Hematopoietic multipotent progenitor cell (in vitro differentiated cells): ENCODE results near the gene COG8. TPM values are rescaled to one million over a fixed set of nuclear protein-coding genes. Genes with fewer than 3 reads are reported as not detected.
A peak's percentile ranks its signal among the peaks of the same experiment; 100 is the strongest.
"Not testable (repeated sequence)": the region's sequence is repeated elsewhere in the genome, so short reads cannot be mapped to it uniquely, and the experiment has no call there.

ENCODE experiments used
- DNase-seq, 3 donors: peaks; one replicate each; pipeline ENCODE4 v3.0.0-alpha.2; 2011 to 2015; ENCODE audit warnings: low read depth in 2 of 3, low spot score in 2 of 3
- total RNA-seq: library from RNA; depleted of rRNA; stranded (reverse); fragments of >200 nt; gene quantifications from one replicate; pipeline ENCODE4 v1.2.3, GENCODE V29; 2012

The COG8 gene
- total RNA-seq, 1 donor, result 57.9 TPM

GRCh38 chr16:69296771-69297170, 42.6 kb downstream of the COG8 start:
- not testable (repeated sequence) for DNase-seq

- no peak for DNase-seq
Measured at GRCh38 chr16:69294051-69294450, 45.3 kb downstream of the COG8 start.

- no peak for DNase-seq
Measured at GRCh38 chr16:69293401-69293800, 46.0 kb downstream of the COG8 start.

- not testable (repeated sequence) for DNase-seq
Measured at GRCh38 chr16:69291657-69292056, 47.7 kb downstream of the COG8 start.

- peak; percentile 39 to 83 (median 60) for DNase-seq
Measured at GRCh38 chr16:69286941-69287713, 52.2 kb downstream of the COG8 start.

GRCh38 chr16:69285240-69285639, 54.1 kb downstream of the COG8 start:
- no peak for DNase-seq

GRCh38 chr16:69283851-69284250, 55.5 kb downstream of the COG8 start:
- no peak for DNase-seq

- DNase-seq, result no peak
Measured at GRCh38 chr16:69277413-69277812, 62.0 kb downstream of the COG8 start.

Other genes with a start within 250 kb of the COG8 start
- 0.81 TPM for gene HAS3, start 233.9 kb downstream of the COG8 start, total RNA-seq
- 92.6 TPM for gene CHTF8, start 207.0 kb downstream of the COG8 start, total RNA-seq
- gene UTP4, start 206.9 kb downstream of the COG8 start, total RNA-seq, result 21.5 TPM
- 2.4 TPM for gene SNTB2, start 152.4 kb downstream of the COG8 start, total RNA-seq
- gene VPS4A, start 28.2 kb downstream of the COG8 start, total RNA-seq, result 23.2 TPM
- gene PDF, start 9.0 kb downstream of the COG8 start, total RNA-seq, result 14.8 TPM
- gene NIP7, start 208 bp upstream of the COG8 start, total RNA-seq, result 10.8 TPM
- gene TMED6, start 12.2 kb upstream of the COG8 start, total RNA-seq, result under 0.01 TPM
- 19.9 TPM for gene TERF2, start 46.4 kb upstream of the COG8 start, total RNA-seq
- gene CYB5B, start 85.1 kb upstream of the COG8 start, total RNA-seq, result 64.1 TPM
- gene NFAT5, start 226.4 kb upstream of the COG8 start, total RNA-seq, result 21.3 TPM